HG02623 (cell line): Measurements from ENCODE around the gene EPAS1.

Experiments
- ATAC-seq: cut with Tn5 transposase; IDR thresholded peaks from one replicate; pipeline ENCODE4 v1.9.1; 2021; ENCODE audit warnings: moderate library complexity; ENCODE audit not compliant: unreplicated experiment

Gene EPAS1

GRCh38 chr2:46338674-46339073, 41.5 kb downstream of the EPAS1 start:
- ATAC-seq, result no peak

- no peak for ATAC-seq
These were observed 42.0 kb downstream of the EPAS1 start for GRCh38 chr2:46339200-46339599.

GRCh38 chr2:46339676-46340459, 42.7 kb downstream of the EPAS1 start:
- no peak for ATAC-seq

GRCh38 chr2:46340740-46341420, 43.7 kb downstream of the EPAS1 start:
- ATAC-seq, result no peak

- no peak for ATAC-seq
These were observed 45.5 kb downstream of the EPAS1 start for GRCh38 chr2:46342566-46343315.

GRCh38 chr2:46344706-46345105, 47.5 kb downstream of the EPAS1 start:
- ATAC-seq, result no peak

- ATAC-seq, result no peak
These were observed 48.6 kb downstream of the EPAS1 start for GRCh38 chr2:46345775-46346174.

GRCh38 chr2:46346719-46347118, 49.5 kb downstream of the EPAS1 start:
- no peak for ATAC-seq

- ATAC-seq, result no peak
These were observed 50.6 kb downstream of the EPAS1 start for GRCh38 chr2:46347648-46348280.

- no peak for ATAC-seq
These were observed 51.9 kb downstream of the EPAS1 start for GRCh38 chr2:46349115-46349547.

- no peak for ATAC-seq
These were observed 53.0 kb downstream of the EPAS1 start for GRCh38 chr2:46350029-46350689.

- no peak for ATAC-seq
These were observed 54.0 kb downstream of the EPAS1 start for GRCh38 chr2:46351098-46351749.

GRCh38 chr2:46351750-46352138, 54.5 kb downstream of the EPAS1 start:
- ATAC-seq, result no peak

GRCh38 chr2:46352621-46353020, 55.4 kb downstream of the EPAS1 start:
- ATAC-seq, result no peak

- no peak for ATAC-seq
These were observed 56.3 kb downstream of the EPAS1 start for GRCh38 chr2:46353509-46353908.

GRCh38 chr2:46355756-46356155, 58.5 kb downstream of the EPAS1 start:
- no peak for ATAC-seq

- no peak for ATAC-seq
These were observed 59.8 kb downstream of the EPAS1 start for GRCh38 chr2:46356991-46357390.

GRCh38 chr2:46358713-46359112, 61.5 kb downstream of the EPAS1 start:
- ATAC-seq, result no peak

GRCh38 chr2:46360303-46360702, 63.1 kb downstream of the EPAS1 start:
- no peak for ATAC-seq
